Measurements from ENCODE around the gene ABCG1.
"Not testable (repeated sequence)": the region's sequence is repeated elsewhere in the genome, so short reads cannot be mapped to it uniquely, and the experiment has no call there.

The ABCG1 gene

GRCh38 chr21:42288962-42289361 is 70.0 kb downstream of the ABCG1 start:
- no peak for DNase-seq (ENCODE audit: insufficient read length, low spot score)
- FAIRE-seq = no peak

GRCh38 chr21:42289926-42290325 is 71.0 kb downstream of the ABCG1 start:
- FAIRE-seq (no peak), DNase-seq (ENCODE audit: insufficient read length, low spot score) (no peak)

GRCh38 chr21:42290505-42290904 is 71.6 kb downstream of the ABCG1 start:
- no peak for DNase-seq (ENCODE audit: insufficient read length, low spot score)
- FAIRE-seq = no peak

DNA sequence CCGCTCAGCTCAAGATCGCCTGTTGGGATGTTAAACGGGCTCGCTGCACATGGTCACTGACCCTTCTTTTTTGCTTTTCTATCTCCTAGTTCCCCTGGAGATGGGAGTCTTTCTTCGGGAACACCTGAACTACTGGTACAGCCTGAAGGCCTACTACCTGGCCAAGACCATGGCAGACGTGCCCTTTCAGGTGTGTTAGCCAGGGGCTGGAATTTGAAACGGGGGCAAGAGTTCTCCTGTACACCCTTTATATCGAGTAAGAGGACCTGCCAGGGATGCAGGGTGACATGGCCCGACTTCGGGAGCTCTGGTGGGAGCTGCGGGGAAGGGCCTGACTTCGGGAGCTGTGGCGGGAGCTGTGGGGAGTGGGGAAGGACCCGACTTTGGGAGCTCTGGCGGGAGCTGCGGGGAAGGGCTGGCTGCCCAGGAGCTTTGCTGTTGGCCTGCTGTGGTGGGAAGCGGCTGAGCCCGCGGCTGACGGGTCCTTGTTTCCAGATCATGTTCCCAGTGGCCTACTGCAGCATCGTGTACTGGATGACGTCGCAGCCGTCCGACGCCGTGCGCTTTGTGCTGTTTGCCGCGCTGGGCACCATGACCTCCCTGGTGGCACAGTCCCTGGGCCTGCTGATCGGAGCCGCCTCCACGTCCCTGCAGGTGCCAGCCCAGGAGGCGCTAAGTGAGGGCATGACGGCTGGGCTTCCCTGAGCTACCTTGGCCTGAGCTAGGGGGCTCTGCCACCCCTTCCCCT is 72.2 kb downstream of the ABCG1 start:
- DNase-seq (ENCODE audit: insufficient read length, low spot score) = no peak
- FAIRE-seq = no peak

DNA sequence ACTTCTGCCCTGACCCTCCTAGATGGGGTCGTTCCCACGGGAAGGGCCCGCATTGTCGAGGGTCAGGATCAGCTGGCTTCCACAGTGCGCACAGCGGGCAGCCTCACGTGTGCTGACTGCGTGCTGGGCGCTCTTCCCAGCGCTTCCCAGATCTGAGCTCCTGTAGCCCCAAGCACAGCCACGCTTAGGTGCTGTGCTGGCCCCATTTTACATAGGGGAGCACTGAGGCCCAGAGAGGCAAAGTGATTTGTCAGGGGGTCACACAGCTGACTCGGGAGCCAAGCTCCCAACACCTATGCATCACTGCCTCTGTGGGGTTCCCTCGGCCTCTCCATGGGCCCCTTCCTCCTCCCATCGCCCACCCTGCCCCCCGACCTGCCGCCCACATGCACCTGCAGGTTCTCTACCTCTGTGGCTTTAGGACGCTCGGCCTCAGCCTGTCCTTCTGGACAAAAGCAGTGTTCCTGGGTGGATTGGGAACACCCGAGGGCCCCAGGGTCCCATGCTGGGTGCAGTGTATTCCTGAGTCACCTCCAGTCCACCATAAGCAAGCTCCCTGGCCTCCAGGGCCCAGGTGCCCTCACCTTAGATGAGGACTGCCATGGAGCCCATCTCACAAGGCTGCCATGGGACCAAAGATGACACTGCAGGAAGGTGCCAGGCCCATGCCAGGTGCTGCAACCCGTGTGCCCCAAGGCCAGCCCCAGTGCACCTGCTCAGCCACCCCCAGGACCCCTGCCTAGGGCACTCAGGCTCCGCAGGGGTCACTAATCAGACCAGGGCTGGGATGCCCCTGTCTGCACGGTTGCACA is 73.0 kb downstream of the ABCG1 start:
- FAIRE-seq = no peak
- no peak for DNase-seq (ENCODE audit: insufficient read length, low spot score)

GRCh38 chr21:42292563-42293142 is 73.7 kb downstream of the ABCG1 start:
- FAIRE-seq = not testable (repeated sequence)

GRCh38 chr21:42293649-42294272 is 74.8 kb downstream of the ABCG1 start:
- DNase-seq (ENCODE audit: insufficient read length, low spot score) (no peak), FAIRE-seq (no peak)

More at GRCh38 chr21:42292563-42293142, 73.7 kb downstream of the ABCG1 start:
- not testable (repeated sequence) for DNase-seq (ENCODE audit: insufficient read length, low spot score)

DNA sequence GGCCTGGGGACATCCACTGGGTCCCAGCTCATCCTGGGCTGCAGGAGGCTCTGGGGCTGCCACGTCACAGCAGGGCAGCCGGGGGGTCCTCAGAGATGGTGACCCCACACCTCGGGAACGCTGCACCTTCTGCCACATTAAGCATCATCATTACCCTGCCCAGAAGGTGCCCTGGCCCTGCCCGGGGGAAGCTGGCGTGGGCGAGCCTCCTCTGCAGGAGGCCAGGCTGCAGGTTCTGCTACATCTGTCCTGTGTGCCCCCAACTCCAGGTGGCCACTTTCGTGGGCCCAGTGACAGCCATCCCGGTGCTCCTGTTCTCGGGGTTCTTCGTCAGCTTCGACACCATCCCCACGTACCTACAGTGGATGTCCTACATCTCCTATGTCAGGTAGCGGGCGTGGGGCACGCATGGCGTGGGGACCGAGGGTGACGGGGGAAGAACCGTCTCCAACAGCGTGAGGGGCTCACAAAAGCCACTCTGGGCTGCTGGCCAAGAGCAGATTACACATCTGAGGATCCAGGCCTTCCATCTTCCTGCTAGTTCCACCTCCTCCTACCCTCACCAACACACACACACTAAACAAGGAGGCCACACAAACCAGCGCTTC is 75.4 kb downstream of the ABCG1 start:
- no peak for DNase-seq (ENCODE audit: insufficient read length, low spot score)
- FAIRE-seq = no peak

GRCh38 chr21:42295845-42296244 is 76.9 kb downstream of the ABCG1 start:
- no peak for DNase-seq (ENCODE audit: insufficient read length, low spot score)

DNA sequence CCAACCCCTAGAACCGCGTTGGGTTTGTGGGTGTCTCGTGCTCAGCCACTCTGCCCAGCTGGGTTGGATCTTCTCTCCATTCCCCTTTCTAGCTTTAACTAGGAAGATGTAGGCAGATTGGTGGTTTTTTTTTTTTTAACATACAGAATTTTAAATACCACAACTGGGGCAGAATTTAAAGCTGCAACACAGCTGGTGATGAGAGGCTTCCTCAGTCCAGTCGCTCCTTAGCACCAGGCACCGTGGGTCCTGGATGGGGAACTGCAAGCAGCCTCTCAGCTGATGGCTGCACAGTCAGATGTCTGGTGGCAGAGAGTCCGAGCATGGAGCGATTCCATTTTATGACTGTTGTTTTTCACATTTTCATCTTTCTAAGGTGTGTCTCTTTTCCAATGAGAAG is 77.6 kb downstream of the ABCG1 start:
- no peak for FAIRE-seq
- DNase-seq (ENCODE audit: insufficient read length, low spot score) = no peak

More at GRCh38 chr21:42295845-42296244, 76.9 kb downstream of the ABCG1 start:
- FAIRE-seq = no peak

- FAIRE-seq (no peak), DNase-seq (ENCODE audit: insufficient read length, low spot score) (no peak)
Measured at GRCh38 chr21:42297377-42297776, 78.4 kb downstream of the ABCG1 start.

GRCh38 chr21:42298237-42298636 is 79.3 kb downstream of the ABCG1 start:
- FAIRE-seq = no peak
- no peak for DNase-seq (ENCODE audit: insufficient read length, low spot score)

GRCh38 chr21:42298657-42299056 is 79.7 kb downstream of the ABCG1 start:
- FAIRE-seq = no peak

GRCh38 chr21:42299324-42300044 is 80.5 kb downstream of the ABCG1 start:
- FAIRE-seq (no peak), DNase-seq (ENCODE audit: insufficient read length, low spot score) (no peak)

More at GRCh38 chr21:42298657-42299056, 79.7 kb downstream of the ABCG1 start:
- DNase-seq (ENCODE audit: insufficient read length, low spot score) = no peak

DNA sequence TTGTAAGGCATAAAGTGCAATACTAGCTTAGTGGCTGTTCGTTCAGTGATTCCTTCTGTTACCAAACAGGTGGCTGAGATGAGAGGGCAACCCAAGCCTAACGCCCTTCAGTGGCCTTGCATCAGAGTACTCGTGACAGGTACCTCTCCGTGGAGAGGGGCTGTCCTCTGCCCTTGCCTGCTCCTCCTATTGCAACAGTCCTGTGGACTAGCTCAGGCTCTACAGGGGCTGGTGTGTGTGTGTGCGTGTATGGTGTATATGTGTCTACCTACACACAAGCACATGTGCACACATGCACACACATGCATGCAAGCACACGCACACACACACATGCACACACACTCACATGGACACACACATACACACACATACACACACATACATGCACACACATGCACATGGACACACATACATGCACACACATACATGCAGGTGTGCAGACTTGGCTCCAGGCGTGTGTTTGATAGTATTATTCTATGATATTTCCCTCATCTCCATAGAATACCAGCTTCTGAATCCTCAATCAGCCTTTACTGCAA is 81.2 kb downstream of the ABCG1 start:
- no peak for DNase-seq (ENCODE audit: insufficient read length, low spot score)
- FAIRE-seq = no peak

DNA sequence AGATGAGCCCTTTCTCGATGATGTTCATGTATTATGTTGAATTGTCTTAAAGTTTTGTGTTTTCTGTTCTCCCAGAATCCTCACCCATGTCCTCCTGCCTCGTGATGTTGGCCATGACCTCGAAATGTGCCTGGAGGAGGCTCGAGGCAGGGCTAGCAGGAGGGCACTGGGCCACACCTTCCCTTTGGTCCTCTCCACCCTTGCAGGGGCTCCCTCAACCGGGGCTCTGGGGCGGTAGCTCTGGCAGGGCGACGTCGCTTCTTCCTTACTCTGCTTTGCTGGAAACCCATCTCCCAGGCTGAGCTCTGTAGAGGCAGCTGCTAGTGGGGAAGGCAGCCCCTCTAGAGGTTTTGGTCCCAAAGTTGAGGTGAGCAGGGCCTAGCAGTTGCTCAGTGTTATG is 82.0 kb downstream of the ABCG1 start:
- DNase-seq (ENCODE audit: insufficient read length, low spot score) (no peak), FAIRE-seq (no peak)

GRCh38 chr21:42301371-42302075 is 82.6 kb downstream of the ABCG1 start:
- no peak for FAIRE-seq
- no peak for DNase-seq (ENCODE audit: insufficient read length, low spot score)

DNA sequence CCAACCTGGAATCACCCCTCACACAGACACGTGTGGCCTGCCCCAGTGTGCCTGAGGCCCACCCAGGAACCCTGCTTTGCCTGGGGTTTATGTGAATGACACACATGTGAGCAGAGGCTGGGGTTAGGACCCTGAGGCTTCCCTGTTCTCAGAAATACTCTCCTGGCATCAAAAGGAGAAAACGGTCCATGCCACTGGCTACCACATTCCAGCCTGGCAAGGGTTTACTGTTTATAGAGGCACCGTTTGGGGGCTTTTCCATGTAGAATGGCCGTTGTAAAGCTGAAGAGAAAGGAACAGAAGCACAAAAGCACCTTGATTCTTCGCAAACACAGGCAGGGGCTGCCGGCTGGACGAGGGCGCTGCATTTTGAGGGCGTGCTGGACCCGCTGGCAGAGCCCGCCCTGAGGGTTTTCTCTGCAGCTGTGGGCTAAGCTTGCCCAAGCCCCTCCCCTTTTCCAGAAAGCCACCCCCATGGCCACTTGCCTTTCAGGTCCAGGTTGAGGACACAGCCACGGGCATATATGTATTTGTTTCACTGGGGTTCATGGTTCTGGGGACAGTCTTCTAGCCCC is 83.2 kb downstream of the ABCG1 start:
- DNase-seq (ENCODE audit: insufficient read length, low spot score) (no peak), FAIRE-seq (no peak)

GRCh38 chr21:42302794-42303193 is 83.9 kb downstream of the ABCG1 start:
- DNase-seq (ENCODE audit: insufficient read length, low spot score) (no peak), FAIRE-seq (no peak)

Measured in GM19239 (cell line).